K562 (cell line): Measurements from ENCODE around the gene GCK. TPM values are rescaled to one million over a fixed set of nuclear protein-coding genes. Genes with fewer than 3 reads are reported as not detected.
A peak's percentile ranks its signal among the peaks of the same experiment; 100 is the strongest.

Experiments used
- ETV6 ChIP-seq, 3 experiments: fragments of 150-350 bp in 1 of 3; sonication (generic) in 1 of 3; formaldehyde crosslinking in 1 of 3; IDR thresholded peaks; 2 replicates each; pipeline versions ENCODE4 v1.6.1 to v1.8.0; 2014 to 2022; ENCODE audit warnings: borderline replicate concordance in 2 of 3, low read depth in 2 of 3, antibody characterized with exemption in 1 of 3, low read length in 1 of 3, mild to moderate bottlenecking in 1 of 3, missing genetic modification reagents in 1 of 3
- MECOM ChIP-seq: fragments of 250-450 bp; sonication (Bioruptor Pico); IDR thresholded peaks from 2 replicates; pipeline ENCODE4 v1.8.0; 2022; ENCODE audit warnings: inconsistent platforms
- MTA3 ChIP-seq: fragments of 450-650 bp; formaldehyde crosslinking; IDR thresholded peaks from 2 replicates; pipeline ENCODE4 v1.6.1; 2017; ENCODE audit warnings: mild to moderate bottlenecking, borderline replicate concordance
- NFYB ChIP-seq: IDR thresholded peaks from 2 replicates; pipeline ENCODE4 v1.6.1; 2011; ENCODE audit warnings: mild to moderate bottlenecking, moderate library complexity; ENCODE audit not compliant: insufficient read length; ENCODE audit errors: extremely low read depth
- POLR3G ChIP-seq: IDR thresholded peaks from 2 replicates; pipeline ENCODE4 v1.6.1; 2011; ENCODE audit not compliant: insufficient read length, insufficient replicate concordance; ENCODE audit errors: extremely low read depth
- RBM34 ChIP-seq: fragments of 200-400 bp; formaldehyde crosslinking; IDR thresholded peaks from 2 replicates; pipeline ENCODE4 v1.6.1; 2018; ENCODE audit warnings: low read length, borderline replicate concordance; ENCODE audit not compliant: insufficient read depth
- RNF2 ChIP-seq: sonication (generic); IDR thresholded peaks from 2 replicates; pipeline ENCODE4 v1.6.1; 2016
- SMAD4 ChIP-seq: fragments of 250-450 bp; sonication (Bioruptor Pico); conservative IDR thresholded peaks from 2 replicates; pipeline ENCODE4 v1.8.0; 2021; ENCODE audit warnings: inconsistent platforms, mild to moderate bottlenecking, moderate library complexity
- TEAD4 ChIP-seq, 2 experiments: sonication (generic) in 1 of 2; formaldehyde crosslinking in 1 of 2; IDR thresholded peaks; 2 replicates each; pipeline versions ENCODE4 v1.6.1 to v1.8.0; 2012 to 2022; ENCODE audit warnings: borderline replicate concordance in 1 of 2, inconsistent platforms in 1 of 2, low read length in 1 of 2, mild to moderate bottlenecking in 1 of 2, missing genetic modification reagents in 1 of 2
- TRIM24 ChIP-seq, 2 experiments: fragments of 450-650 bp; IDR thresholded peaks; 2 replicates each; pipeline ENCODE4 v1.6.1; 2016
- ZNF696 ChIP-seq: fragments of 250-450 bp; sonication (Bioruptor Pico); conservative IDR thresholded peaks from 2 replicates; pipeline ENCODE4 v1.4.0; 2020; ENCODE audit warnings: mild to moderate bottlenecking, moderate library complexity
- polyA plus RNA-seq, 8 experiments: library from polyadenylated mRNA; depleted of rRNA in 4 of 8; stranded (reverse) in 5 of 8; unstranded in 3 of 8; fragments of >200 nt; fragmentation: Nextera tagmentation in 2 of 8; fragmentation: Illumina TruSeq in 1 of 8; extraction: Ambion mirVana in 2 of 8; extraction: Trizol in 1 of 8; gene quantifications; 2 replicates each; pipeline versions ENCODE4 v1.2.1 to v1.2.3, GENCODE V29; 2011 to 2014; ENCODE audit warnings: inconsistent platforms in 1 of 8, missing spikeins in 1 of 8
- total RNA-seq, 7 experiments: library from RNA; depleted of rRNA in 6 of 7; stranded (reverse); fragments of >200 nt in 6 of 7; fragmentation: Illumina TruSeq in 2 of 7; extraction: Trizol in 2 of 7; gene quantifications; 2 replicates each; pipeline versions ENCODE4 v1.2.1 to v1.2.3, GENCODE V29; 2011 to 2021; ENCODE audit warnings: low replicate concordance in 1 of 7
- TF ChIP-seq, protein P1 (sequence below): fragments of 250-450 bp; sonication (Bioruptor Pico); IDR thresholded peaks from 2 replicates; pipeline ENCODE4 v1.8.0; 2021; ENCODE audit warnings: moderate library complexity, mild to moderate bottlenecking, inconsistent platforms

GCK gene
- total and polyA plus RNA-seq, 9 of the 15 experiments (the other 6 are each of a cell fraction or from before 2014, with no cell fraction given) = 0.11 to 0.55 (median 0.16) TPM; not detected in 3

DNA sequence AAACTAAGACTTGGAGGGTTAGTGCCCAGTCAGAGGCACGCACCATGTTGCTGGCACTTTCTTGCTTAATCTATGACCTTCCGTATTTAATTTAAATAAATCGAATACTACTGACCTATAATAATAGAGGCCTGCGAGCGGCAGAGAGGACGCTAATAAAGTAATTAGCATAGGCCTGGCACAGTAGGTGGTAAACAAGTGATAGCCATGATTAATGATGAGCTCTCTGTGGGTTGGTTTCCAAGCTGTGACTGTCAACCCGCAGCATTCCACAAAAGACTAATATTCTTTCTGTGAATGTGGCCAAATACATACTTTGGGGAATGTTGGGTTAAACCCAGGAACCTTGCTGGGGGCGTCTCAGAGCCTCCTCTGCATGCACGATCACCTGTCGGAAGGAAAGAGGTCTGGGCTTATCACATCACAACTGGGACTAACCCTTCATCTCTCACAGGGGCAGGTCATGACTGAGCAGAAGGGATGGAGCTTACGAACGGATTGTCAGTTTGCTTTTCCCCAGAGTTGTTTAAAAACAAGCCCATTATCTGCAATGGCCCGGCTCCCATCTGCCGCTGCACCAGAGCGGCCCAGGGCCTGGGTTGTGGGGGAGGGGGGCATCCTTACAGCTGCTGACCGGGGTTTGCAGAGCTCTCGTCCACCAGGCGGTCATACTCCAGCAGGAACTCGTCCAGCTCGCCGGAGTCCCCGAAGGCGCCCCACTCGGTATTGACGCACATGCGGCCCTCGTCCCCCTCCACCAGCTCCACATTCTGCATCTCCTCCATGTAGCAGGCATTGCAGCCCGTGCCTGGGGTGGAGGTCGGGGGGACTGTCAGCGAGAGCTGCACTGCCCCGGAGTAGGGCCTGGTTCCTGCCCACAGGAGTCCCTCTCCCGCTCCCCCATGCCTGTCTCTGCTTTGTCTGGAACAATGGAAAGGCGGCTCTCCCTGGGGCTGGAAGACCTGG is 41.9 kb downstream of the GCK start (continued):
- TF ChIP-seq ETV6 (IDR thresholded peaks at IDR 0.05; ENCODE audit: borderline replicate concordance in 1 of 2, low read depth in 2 of 2, low read length in 1 of 2) (no peak), ETV6 (CRISPR knock-in tag; IDR thresholded peaks at IDR 0.05; ENCODE audit: borderline replicate concordance) (no peak), RNF2 (peak; percentile 88), MTA3 (peak; percentile 57; the same call in 1 of the 2 replicates), TEAD4 (IDR thresholded peaks at IDR 0.05; ENCODE audit: low read length) (peak; percentile 76; the same call in 1 of the 2 replicates), TEAD4 (CRISPR knock-in tag; IDR thresholded peaks at IDR 0.05; ENCODE audit: borderline replicate concordance) (no peak), TRIM24 (IDR thresholded peaks at IDR 0.05) (peak; percentile 78 to 83), ZNF696 (CRISPR knock-in tag) (no peak), POLR3G (no peak), SMAD4 (CRISPR knock-in tag) (peak; percentile 58), RBM34 (no peak), MECOM (CRISPR knock-in tag) (no peak), NFYB (no peak)
- TF ChIP-seq, protein P1, sequence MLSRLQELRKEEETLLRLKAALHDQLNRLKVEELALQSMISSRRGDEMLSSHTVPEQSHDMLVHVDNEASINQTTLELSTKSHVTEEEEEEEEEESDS (CRISPR knock-in tag) = no peak
